Gastrocnemius medialis (tissue), 4 donors: ENCODE results near the gene PIGZ.

Experiments
- POLR2A ChIP-seq, 2 donors: fragments of 450-650 bp; IDR thresholded peaks; one replicate each; pipeline ENCODE4 v1.6.1; 2017; ENCODE audit warnings: antibody characterized with exemption in 2 of 2, mild to moderate bottlenecking in 2 of 2, moderate library complexity in 2 of 2
- TF ChIP-seq, protein P1 (sequence below), 5 experiments: fragments of 450-650 bp in 3 of 5; fragments of 200-600 bp in 2 of 5; sonication (generic) in 2 of 5; IDR thresholded peaks in 4 of 5; conservative IDR thresholded peaks in 1 of 5; 1 replicate in 4 of 5; 2 replicates in 1 of 5; pipeline ENCODE4 v1.5.1; 2016 to 2019; ENCODE audit warnings: antibody characterized with exemption in 5 of 5, mild to moderate bottlenecking in 3 of 5, moderate library complexity in 3 of 5

GRCh38 chr3:197017003-197017402, 48.4 kb upstream of the PIGZ start:
- TF ChIP-seq, protein P1, sequence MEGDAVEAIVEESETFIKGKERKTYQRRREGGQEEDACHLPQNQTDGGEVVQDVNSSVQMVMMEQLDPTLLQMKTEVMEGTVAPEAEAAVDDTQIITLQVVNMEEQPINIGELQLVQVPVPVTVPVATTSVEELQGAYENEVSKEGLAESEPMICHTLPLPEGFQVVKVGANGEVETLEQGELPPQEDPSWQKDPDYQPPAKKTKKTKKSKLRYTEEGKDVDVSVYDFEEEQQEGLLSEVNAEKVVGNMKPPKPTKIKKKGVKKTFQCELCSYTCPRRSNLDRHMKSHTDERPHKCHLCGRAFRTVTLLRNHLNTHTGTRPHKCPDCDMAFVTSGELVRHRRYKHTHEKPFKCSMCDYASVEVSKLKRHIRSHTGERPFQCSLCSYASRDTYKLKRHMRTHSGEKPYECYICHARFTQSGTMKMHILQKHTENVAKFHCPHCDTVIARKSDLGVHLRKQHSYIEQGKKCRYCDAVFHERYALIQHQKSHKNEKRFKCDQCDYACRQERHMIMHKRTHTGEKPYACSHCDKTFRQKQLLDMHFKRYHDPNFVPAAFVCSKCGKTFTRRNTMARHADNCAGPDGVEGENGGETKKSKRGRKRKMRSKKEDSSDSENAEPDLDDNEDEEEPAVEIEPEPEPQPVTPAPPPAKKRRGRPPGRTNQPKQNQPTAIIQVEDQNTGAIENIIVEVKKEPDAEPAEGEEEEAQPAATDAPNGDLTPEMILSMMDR (IDR thresholded peaks at IDR 0.05 in 4 of 5, conservative IDR thresholded peaks at IDR 0.05 in 1 of 5) = no peak
- no peak for TF ChIP-seq POLR2A (IDR thresholded peaks at IDR 0.05)
